Measurements from ENCODE around the gene TRIM38.

DNA sequence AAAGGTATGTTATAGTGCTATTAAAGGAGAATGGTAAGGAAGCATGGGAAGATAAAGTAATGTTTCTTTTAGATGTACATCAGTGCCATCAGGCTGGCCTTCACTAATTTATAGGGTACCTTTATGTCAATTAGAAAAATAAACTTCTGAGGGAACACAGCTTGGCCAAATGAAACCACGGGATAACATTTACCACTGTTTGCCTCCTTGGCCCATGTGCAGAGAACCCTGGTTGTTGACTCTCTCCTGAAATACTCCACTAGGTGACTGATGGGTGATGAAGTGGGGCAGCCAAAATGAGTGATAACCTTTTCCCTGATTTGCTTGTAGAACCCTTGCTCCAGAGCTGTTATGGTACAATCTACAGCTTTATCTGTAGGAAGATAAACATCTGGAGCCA lies 9.5 kb downstream of the TRIM38 start:
- TF ChIP-seq, protein P1, sequence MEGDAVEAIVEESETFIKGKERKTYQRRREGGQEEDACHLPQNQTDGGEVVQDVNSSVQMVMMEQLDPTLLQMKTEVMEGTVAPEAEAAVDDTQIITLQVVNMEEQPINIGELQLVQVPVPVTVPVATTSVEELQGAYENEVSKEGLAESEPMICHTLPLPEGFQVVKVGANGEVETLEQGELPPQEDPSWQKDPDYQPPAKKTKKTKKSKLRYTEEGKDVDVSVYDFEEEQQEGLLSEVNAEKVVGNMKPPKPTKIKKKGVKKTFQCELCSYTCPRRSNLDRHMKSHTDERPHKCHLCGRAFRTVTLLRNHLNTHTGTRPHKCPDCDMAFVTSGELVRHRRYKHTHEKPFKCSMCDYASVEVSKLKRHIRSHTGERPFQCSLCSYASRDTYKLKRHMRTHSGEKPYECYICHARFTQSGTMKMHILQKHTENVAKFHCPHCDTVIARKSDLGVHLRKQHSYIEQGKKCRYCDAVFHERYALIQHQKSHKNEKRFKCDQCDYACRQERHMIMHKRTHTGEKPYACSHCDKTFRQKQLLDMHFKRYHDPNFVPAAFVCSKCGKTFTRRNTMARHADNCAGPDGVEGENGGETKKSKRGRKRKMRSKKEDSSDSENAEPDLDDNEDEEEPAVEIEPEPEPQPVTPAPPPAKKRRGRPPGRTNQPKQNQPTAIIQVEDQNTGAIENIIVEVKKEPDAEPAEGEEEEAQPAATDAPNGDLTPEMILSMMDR (IDR thresholded peaks at IDR 0.05), result no peak
- TF ChIP-seq POLR2A (IDR thresholded peaks at IDR 0.05), result no peak

Data from lower leg skin (tissue), 3 donors.